Gastrocnemius medialis (tissue), 4 donors: Measurements from ENCODE around the gene UQCR11.

Source experiments
- CTCF ChIP-seq, 5 experiments: fragments of 450-650 bp in 3 of 5; fragments of 200-600 bp in 2 of 5; sonication (generic) in 2 of 5; IDR thresholded peaks in 4 of 5; conservative IDR thresholded peaks in 1 of 5; 1 replicate in 4 of 5; 2 replicates in 1 of 5; pipeline ENCODE4 v1.5.1; 2016 to 2019; ENCODE audit warnings: antibody characterized with exemption in 5 of 5, mild to moderate bottlenecking in 3 of 5, moderate library complexity in 3 of 5
- POLR2A ChIP-seq, 2 donors: fragments of 450-650 bp; IDR thresholded peaks; one replicate each; pipeline ENCODE4 v1.6.1; 2017; ENCODE audit warnings: antibody characterized with exemption in 2 of 2, mild to moderate bottlenecking in 2 of 2, moderate library complexity in 2 of 2

- TF ChIP-seq POLR2A (IDR thresholded peaks at IDR 0.05): no peak
- TF ChIP-seq CTCF (IDR thresholded peaks at IDR 0.05 in 4 of 5, conservative IDR thresholded peaks at IDR 0.05 in 1 of 5): no peak
Observed at GRCh38 chr19:1646149-1646548, 40.9 kb upstream of the UQCR11 start.
